GM11168 (cell line): ENCODE data around the gene DEPDC1B.
"Not testable (repeated sequence)": the region's sequence is repeated elsewhere in the genome, so short reads cannot be mapped to it uniquely, and the experiment has no call there.

Experiments
- in situ Hi-C: fragments of 300-500 bp; cut with MboI; formaldehyde crosslinking; loops from one replicate; pipeline ENCODE4 v1.12.0; 2022; ENCODE audit warnings: low sequenced_read_pairs; ENCODE audit not compliant: unreplicated experiment

Gene DEPDC1B

GRCh38 chr5:60700416-60700757 is 421 bp upstream of the DEPDC1B start:
- in situ Hi-C loops = no loop called here

- in situ Hi-C loops = loop anchor here (10.0 kb wide), 1 partner anchor 146 kb away; the partner anchor contains the start of gene ELOVL7
These were observed 718 bp downstream of the DEPDC1B start for GRCh38 chr5:60699288-60699608.

- in situ Hi-C loops = loop anchor here (10.0 kb wide), 1 partner anchor 146 kb away; the partner anchor contains the start of gene ELOVL7
These were observed 1.6 kb downstream of the DEPDC1B start for GRCh38 chr5:60698336-60698735.

- in situ Hi-C loops = loop anchor here (10.0 kb wide), 1 partner anchor 154 kb away; the partner anchor contains the start of gene ELOVL7
These were observed 9.6 kb downstream of the DEPDC1B start for GRCh38 chr5:60690326-60690725.

GRCh38 chr5:60688980-60689379 is 11.0 kb downstream of the DEPDC1B start:
- in situ Hi-C loops = no loop called here

- in situ Hi-C loops = no loop called here
These were observed 11.8 kb downstream of the DEPDC1B start for GRCh38 chr5:60687927-60688720.

GRCh38 chr5:60686157-60686556 is 13.8 kb downstream of the DEPDC1B start:
- in situ Hi-C loops = no loop called here

GRCh38 chr5:60685700-60686099 is 14.3 kb downstream of the DEPDC1B start:
- in situ Hi-C loops = no loop called here

GRCh38 chr5:60685028-60685427 is 14.9 kb downstream of the DEPDC1B start:
- in situ Hi-C loops = no loop called here

GRCh38 chr5:60682007-60682406 is 18.0 kb downstream of the DEPDC1B start:
- in situ Hi-C loops = not testable (repeated sequence)

- in situ Hi-C loops = loop anchor here (10.0 kb wide), 1 partner anchor 255 kb away; no protein-coding TSS in a partner anchor
These were observed 20.1 kb downstream of the DEPDC1B start for GRCh38 chr5:60679816-60680215.

GRCh38 chr5:60677850-60678664 is 21.9 kb downstream of the DEPDC1B start:
- in situ Hi-C loops = loop anchor here (10.0 kb wide), 1 partner anchor 257 kb away; no protein-coding TSS in a partner anchor

GRCh38 chr5:60675286-60675685 is 24.7 kb downstream of the DEPDC1B start:
- in situ Hi-C loops = loop anchor here (10.0 kb wide), 1 partner anchor 260 kb away; no protein-coding TSS in a partner anchor

GRCh38 chr5:60674251-60675069 is 25.5 kb downstream of the DEPDC1B start:
- in situ Hi-C loops = loop anchor here (10.0 to 25.0 kb wide), 2 partner anchors 260 to 862 kb away; no protein-coding TSS in a partner anchor

GRCh38 chr5:60673334-60673733 is 26.6 kb downstream of the DEPDC1B start:
- in situ Hi-C loops = loop anchor here (10.0 to 25.0 kb wide), 2 partner anchors 261 to 861 kb away; no protein-coding TSS in a partner anchor

GRCh38 chr5:60672693-60673264 is 27.2 kb downstream of the DEPDC1B start:
- in situ Hi-C loops = loop anchor here (10.0 to 25.0 kb wide), 2 partner anchors 262 to 860 kb away; no protein-coding TSS in a partner anchor

GRCh38 chr5:60671899-60672692 is 27.9 kb downstream of the DEPDC1B start:
- in situ Hi-C loops = loop anchor here (10.0 to 25.0 kb wide), 2 partner anchors 263 to 860 kb away; no protein-coding TSS in a partner anchor

GRCh38 chr5:60670749-60671148 is 29.2 kb downstream of the DEPDC1B start:
- in situ Hi-C loops = loop anchor here (10.0 to 25.0 kb wide), 2 partner anchors 264 to 858 kb away; no protein-coding TSS in a partner anchor
